HuH-7 (cell line): Measurements from ENCODE around the gene DDX46.
"Not testable (repeated sequence)": the region's sequence is repeated elsewhere in the genome, so short reads cannot be mapped to it uniquely, and the experiment has no call there.

Source experiments
- DNase-seq: peaks from one replicate; pipeline ENCODE4 v3.0.0; 2011; ENCODE audit warnings: low spot score

Gene DDX46, protein sequence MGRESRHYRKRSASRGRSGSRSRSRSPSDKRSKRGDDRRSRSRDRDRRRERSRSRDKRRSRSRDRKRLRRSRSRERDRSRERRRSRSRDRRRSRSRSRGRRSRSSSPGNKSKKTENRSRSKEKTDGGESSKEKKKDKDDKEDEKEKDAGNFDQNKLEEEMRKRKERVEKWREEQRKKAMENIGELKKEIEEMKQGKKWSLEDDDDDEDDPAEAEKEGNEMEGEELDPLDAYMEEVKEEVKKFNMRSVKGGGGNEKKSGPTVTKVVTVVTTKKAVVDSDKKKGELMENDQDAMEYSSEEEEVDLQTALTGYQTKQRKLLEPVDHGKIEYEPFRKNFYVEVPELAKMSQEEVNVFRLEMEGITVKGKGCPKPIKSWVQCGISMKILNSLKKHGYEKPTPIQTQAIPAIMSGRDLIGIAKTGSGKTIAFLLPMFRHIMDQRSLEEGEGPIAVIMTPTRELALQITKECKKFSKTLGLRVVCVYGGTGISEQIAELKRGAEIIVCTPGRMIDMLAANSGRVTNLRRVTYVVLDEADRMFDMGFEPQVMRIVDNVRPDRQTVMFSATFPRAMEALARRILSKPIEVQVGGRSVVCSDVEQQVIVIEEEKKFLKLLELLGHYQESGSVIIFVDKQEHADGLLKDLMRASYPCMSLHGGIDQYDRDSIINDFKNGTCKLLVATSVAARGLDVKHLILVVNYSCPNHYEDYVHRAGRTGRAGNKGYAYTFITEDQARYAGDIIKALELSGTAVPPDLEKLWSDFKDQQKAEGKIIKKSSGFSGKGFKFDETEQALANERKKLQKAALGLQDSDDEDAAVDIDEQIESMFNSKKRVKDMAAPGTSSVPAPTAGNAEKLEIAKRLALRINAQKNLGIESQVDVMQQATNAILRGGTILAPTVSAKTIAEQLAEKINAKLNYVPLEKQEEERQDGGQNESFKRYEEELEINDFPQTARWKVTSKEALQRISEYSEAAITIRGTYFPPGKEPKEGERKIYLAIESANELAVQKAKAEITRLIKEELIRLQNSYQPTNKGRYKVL

DNA sequence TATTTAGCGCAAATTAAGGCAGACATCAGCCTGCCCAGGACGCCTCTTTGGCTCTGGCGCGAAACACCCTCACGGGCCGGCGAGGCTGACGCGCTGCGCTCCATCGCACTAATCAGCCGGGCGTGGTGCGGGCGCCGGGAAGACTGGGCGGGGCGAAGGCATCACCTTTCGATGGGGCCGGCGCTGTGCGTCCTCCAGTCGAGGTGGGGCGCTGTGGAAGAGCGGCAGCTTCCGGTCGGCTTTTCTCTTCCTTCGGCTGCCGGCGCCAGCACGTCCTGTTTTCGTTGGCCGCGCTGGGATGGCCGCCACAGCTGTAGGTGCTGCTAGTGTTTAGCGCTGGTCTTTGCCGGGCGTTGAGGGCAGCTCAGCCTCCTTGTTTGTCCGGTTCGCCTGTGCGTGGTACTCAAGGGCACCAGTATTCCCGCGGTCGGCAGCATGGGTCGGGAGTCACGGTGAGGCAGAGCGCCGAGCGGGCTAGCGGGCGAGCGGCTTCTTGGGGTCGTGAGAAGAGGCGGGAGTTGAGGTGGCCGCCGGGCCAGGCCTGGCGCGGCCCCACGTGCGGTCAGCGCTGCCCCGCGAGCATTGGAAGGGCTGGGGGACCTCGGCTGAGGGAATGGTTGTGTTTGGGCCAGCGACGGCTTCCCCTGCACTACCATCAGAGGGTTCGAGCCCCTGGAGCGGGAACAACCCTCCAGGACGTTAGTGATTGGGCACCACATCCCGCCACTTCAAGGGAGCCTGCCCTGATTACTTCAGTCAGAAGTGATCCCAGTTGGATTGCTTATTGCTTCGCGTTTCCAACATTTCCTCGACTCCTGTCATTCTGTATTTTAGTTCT is at the start of gene DDX46:
Gene DDX46, plus strand, starts transcription at position 276 of the 838 bp plus-strand sequence. Its CDS starts 160 bp downstream, at position 436.
- peak; percentile 82 for DNase-seq

DNA sequence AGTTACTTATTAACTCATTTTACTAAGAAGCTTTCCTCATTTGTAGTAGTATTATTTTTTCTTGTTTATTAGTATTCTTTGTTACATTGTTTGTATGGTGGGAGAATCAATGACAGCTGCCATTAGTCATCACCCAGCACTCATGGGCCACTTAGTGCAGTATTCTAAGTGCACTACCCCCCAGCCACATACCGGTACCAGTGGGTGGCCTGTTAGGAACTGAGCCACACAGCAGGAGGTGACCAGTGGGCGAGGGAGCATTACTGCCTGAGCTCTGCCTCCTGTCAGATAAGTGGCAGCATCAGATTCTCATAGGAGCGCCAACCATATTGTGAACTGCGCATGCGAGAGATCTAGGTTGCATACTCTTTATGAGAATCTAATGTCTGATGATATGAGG is 44.5 kb upstream of the DDX46 start:
- no peak for DNase-seq

DNA sequence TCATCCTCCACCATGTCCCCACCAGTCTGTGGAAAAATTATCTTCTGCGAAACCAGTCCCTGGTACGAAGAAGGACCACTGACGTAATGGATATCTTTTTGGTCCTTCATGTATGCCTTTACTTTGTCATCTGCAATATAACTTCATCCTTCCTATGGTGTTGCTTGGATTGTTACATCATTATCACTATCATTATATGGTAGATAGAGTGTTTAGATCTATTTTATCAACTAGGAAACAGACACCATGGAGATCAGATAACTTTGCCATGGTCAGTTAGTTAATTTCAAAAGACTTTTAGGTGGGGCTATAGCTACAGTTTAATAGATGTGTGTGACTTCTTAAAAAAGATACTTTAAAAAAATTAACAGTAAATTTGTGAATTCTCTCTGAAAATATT is 44.0 kb upstream of the DDX46 start:
- DNase-seq, result no peak

DNA sequence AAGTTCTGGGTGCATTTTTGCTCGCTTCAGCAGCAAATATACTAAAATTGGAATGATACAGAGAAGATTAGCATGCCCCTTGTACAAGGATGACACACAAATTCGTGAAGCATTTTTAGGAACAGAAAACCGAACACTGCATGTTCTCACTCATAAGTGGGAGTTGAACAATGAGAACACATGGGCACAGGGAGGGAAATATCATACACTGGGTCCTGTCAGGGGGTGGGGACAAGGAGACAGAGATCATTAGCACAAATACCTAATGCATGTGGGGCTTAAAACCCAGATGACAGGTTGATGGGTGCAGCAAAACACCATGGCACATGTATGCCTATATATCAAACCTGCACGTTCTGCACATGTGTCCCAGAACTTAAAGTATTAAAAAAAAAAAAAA is 43.1 kb upstream of the DDX46 start:
- not testable (repeated sequence) for DNase-seq

DNA sequence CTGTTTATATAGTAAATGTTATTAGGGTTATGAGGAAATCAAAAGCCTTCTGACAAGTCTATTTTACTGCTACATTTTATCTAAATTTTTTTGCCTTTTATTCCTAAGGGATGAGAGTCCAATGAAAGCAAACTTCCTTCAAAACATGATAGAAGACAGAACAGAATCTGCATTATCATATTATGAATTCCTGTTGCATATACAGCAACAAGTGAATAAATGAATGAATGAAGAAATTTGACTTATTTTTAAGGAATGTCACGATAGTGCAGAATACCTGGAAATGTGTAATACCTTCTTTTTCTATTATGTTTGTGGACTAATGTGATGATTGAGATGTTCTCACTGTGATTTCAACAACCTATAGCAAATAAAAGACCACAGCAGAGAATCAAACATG is 33.7 kb upstream of the DDX46 start:
- no peak for DNase-seq

DNA sequence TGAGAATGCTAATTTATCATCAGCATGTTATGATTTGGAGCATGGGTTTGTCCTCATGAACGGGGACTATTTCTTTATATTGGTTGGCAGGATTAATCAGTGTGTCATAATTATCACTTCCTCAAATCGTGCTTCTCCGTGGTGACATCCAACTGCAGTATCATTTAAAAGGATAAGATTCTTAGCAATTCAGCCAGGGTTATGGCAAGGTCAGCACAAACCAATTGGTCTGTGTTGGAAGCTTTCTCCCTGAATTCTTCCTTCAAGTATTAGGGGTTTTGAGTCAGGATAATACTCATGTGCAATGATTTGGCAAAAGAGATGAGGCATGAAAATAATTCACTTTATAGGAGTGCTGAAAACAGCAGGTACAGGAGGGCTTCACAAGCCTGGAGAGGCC is 25.8 kb upstream of the DDX46 start:
- no peak for DNase-seq

DNA sequence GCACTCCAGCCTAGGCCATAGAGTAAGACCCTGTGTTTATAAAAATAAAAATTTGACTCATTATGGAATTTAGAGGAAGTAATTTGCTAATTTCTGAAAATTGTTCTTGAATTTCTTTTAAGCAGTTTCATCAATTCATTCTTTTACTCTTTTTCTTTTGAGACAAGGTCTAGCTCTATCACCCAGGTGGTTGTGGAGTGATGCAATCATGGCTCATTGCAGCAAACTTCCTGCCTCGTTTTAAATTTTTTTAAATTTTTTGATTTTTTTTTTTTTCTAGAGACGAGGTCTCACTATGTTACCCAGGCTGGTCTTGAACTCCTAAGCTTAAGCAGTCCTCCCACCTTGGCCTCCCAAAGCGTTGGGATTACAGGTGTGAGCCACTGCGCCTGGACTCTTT is 23.3 kb upstream of the DDX46 start:
- no peak for DNase-seq

DNA sequence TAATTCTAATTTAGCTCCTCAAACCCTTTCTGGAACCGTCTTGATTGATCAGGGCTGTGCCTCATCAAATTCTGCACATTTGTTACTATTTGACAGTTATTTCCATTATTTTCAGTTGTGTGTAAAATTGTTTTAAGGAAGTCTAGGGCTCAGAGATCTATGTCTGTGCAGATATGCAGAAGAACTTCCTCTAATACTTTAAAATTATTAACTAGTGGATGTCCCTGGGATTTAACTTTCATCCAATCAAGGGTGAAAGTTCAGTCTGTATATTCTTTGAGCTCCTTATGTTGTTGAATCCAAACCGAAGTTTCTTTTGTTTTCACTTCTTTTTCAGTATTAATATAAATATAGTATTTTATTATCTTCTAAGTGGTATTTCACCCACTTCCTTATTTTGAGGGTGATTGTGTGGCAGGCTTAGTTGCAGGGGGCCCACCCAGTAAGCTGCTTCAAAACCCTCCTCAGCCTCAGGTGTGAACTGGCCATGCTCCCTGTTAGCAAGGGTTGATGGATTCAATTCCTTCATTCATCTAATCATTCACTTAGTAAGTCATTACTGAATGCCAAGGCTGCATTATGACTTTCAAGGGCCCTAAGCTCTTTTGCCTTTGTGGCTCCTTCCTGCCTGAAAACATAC is 22.3 kb upstream of the DDX46 start:
- DNase-seq, result no peak

DNA sequence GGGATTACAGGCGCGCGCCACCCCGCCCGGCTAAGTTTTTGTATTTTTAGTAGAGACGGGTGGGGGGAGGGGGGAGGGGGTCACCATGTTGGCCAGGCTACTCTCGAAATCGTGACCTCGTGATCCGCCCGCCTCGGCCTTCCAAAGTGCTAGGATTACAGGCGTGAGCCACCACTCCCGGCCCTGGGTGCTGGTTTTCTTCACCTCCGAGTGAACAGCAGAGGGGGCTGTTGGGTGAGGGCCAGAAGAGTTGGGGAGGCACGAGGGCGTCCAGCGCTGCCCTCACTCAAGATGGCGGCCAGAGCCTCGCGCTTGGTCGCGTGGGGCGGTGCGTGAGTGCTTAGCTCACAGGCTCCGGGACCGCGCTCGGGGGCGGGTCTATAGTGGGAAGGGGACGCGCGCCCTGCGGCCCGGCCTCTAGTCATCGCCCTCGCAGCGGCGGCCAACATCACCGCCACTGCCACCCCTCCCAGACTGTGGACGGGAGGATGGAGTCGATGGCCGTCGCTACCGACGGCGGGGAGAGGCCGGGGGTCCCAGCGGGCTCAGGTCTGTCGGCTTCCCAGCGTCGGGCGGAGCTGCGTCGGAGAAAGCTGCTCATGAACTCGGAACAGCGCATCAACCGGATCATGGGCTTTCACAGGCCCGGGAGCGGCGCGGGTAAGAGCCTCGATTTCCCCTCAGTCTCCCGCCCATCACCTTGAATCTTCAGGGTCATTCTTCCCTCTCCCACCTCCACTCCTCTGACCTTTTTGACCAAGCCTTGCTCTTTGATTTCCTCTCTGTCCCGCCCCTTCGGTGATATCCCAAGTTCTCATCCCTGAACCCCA is 20.2 kb upstream of the DDX46 start, which contains the start of gene CAMLG:
Gene CAMLG, plus strand, starts transcription at position 416 of the 830 bp plus-strand sequence. Its CDS starts 73 bp downstream, at position 489.
- peak; percentile 77 for DNase-seq

DNA sequence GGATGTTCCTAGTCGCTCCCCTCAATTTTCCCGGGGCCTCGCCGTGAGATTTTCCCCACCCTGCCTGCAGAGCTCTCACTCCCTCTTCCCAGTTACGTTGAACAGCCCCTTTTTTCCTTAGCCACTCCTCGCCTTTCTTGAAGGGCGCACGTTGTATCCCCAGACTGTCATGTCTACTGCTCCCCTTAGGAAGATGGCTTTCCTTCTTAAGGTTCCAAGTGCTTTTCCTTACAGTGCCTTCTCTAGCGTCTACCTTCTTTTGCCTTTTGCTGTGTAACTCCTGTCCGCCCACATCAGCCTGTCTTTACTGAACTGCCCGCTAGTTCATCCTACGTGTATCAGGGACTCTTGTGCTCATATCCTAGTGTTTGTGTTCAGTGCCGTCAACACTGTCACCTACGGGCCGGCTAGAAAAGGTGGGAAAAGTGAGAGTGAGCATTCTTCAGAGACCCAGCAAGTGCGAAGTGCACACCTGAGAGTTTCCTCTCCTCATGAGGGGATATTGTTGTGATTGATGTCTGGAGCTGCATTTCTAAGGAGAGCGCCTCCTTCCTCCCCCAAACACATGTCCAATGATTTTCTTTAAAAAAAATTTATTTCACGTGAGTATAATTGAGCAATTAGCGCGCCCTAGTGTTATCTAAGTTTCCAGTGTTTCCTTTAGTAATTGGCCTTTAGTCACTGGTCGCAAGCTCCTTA is 19.5 kb upstream of the DDX46 start:
- DNase-seq, result peak; percentile 63

DNA sequence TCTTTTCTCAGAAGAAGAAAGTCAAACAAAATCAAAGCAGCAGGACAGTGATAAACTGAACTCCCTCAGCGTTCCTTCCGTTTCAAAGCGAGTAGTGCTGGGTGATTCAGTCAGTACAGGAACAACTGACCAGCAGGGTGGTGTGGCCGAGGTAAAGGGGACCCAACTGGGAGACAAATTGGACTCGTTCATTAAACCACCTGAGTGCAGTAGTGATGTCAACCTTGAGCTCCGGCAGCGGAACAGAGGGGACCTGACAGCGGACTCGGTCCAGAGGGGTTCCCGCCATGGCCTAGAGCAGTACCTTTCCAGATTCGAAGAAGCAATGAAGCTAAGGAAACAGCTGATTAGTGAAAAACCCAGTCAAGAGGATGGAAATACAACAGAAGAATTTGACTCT is 17.5 kb upstream of the DDX46 start:
- no peak for DNase-seq

DNA sequence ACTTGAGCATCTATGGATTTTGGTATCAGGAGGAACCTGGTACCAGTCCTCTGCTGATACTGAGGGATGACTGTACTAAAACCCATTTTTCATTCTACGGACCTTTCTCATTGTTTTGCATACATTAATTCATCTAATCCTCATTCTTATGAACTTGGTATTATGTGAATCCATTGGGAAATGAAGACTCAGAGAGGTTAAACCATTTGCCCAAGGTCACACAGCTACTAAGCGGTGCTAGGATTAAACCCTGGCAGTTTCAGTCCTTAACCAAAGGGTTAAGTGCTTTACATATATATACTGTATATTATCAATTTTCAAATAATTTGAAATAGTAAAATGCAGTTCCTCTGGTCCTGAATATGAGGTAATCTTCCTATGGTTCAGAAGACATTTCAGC is 16.4 kb upstream of the DDX46 start:
- DNase-seq, result no peak

DNA sequence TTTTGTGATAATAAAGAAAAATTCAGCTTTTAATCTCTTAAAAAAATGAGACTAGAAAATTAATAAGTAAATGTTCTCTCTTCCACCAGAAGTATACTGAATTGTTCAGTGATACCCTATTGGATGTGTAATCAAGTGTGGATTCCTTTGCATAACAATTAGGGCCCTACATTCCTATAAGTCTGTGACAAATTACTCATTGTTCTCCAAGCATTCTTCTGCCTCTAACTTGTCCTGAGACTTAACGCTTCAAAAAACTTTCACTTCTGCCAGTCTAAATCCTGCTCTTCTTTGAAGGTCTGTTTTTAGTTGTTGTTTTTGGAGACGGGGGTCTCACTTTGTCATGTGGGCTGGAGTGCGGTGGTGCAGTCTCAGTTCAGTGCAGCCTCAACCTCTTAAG is 9.2 kb upstream of the DDX46 start:
- DNase-seq, result no peak

DNA sequence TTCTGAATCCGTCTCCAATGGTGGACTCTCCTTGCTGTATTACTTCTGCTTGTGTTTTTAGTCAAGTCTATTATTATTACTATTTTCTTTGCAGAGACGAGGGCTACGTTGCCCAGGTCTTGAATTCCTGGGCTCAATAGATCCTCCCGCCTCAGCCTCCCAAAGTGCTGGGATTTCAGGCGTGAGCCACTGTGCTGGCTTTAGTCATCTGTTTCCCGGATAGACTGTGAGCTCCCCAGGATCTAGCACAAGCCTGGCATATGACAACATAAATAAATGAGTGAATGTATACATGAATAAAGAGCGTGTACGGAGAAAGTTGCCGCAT is 439 bp upstream of the DDX46 start:
- DNase-seq, result no peak

DNA sequence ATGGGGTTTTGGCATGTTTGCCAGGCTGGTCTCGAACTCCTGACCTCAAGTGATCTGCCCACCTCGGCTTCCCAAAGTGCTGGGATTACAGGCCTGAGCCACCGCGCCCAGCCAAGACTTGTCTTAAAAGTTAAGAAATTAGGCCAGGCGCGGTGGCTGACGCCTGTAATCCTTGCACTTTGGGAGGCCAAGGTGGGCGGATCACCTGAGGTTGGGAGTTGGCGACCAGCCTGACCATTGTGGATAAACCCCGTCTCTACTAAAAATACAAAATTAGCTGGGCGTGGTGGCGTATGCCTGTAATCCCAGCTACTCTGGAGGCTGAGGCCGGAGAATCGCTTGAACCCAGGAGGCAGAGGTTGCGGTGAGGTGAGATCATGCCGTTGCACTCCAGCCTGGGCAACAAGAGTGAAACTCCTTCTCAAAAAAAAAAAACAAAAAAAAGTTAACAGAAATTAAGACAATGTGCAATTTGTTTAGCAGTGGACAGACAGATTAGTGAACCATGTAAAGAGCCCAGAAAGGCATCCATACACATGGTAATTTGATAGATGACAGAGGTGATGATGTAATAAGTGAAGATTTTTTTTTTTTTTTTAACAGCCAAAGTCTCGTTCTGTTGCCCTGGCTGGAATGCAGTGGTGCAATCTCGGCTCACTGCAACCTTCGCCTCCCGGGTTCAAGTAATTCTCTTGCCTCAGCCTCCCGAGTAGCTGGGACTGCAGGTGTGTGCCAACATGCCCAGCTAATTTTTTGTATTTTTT is 9.1 kb downstream of the DDX46 start:
- not testable (repeated sequence) for DNase-seq

DNA sequence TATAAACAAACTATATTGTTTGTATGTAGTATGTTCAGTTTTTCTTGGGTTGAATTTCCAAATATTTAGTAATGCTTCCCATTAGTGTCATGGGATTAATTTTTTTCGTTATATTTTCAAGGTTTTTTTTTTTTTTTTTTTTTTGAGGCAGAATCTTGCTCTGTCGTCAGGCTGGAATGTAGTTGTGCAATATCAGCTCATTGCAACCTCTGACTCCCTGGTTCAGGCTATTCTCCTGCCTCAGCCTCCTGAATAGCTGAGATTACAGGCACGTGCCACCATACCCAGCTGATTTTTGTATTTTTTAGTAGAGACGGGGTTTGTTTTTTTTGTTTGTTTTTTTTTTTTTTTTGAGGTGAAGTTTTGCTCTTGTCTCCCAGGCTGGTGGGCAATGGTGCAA is 10.6 kb downstream of the DDX46 start:
- DNase-seq, result no peak

DNA sequence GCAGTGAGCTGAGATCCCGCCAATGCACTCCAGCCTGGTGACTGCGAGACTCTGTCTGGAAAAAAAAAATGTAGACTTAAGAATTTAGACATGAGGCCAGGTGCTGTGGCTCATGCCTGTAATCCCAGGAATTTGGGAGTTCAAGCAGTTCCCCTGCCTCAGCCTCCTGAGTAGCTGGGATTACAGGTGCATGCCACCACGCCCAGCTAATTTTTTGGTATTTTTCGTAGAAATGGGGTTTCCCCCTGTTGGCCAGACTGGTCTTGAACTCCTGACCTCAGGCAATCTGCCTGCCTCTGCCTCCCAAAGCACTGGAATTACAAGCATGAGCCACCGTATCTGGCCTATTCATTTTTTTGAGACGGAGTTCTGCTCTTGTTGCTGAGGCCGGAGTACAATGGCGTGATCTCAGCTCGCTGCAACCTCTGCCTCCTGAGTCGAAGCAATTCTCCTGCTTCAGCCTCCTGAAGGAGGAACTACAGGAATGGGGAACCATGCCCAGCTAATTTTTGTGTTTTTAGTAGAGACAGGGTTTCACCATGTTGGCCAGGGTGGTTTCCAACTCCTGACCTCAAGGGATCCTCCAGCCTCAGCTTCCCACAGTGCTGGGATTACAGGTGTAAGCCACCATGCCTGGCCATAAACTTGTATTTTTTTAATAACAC is 14.0 kb downstream of the DDX46 start:
- no peak for DNase-seq

DNA sequence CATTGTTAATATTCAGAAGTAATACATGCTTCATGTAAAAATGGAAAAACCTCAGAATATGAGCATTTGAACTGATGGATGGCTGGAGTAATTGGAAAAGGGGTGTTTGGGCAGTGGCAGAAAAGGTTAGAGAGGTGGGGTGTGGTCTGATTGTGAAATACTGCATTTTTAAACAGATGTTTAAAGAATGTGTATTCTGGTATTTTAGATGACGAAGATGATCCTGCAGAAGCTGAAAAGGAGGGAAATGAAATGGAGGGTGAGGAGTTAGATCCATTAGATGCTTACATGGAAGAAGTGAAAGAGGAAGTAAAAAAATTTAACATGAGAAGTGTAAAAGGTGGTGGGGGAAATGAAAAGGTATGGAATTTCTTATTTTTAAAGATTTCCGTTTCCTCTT is 18.8 kb downstream of the DDX46 start:
- DNase-seq, result no peak
